GM21723 (cell line): ENCODE data around the gene BAK1.

Source experiments
- ATAC-seq: cut with Tn5 transposase; IDR thresholded peaks from one replicate; pipeline ENCODE4 v1.9.1; 2021; ENCODE audit warnings: mild to moderate bottlenecking, moderate library complexity; ENCODE audit not compliant: unreplicated experiment

Gene BAK1

GRCh38 chr6:33579828-33580714 is at the start of gene BAK1:
Gene BAK1, minus strand, starts transcription at chr6:33580276. Its CDS starts 2,672 bp downstream, at chr6:33577604.
- peak; percentile 84 for ATAC-seq

DNA sequence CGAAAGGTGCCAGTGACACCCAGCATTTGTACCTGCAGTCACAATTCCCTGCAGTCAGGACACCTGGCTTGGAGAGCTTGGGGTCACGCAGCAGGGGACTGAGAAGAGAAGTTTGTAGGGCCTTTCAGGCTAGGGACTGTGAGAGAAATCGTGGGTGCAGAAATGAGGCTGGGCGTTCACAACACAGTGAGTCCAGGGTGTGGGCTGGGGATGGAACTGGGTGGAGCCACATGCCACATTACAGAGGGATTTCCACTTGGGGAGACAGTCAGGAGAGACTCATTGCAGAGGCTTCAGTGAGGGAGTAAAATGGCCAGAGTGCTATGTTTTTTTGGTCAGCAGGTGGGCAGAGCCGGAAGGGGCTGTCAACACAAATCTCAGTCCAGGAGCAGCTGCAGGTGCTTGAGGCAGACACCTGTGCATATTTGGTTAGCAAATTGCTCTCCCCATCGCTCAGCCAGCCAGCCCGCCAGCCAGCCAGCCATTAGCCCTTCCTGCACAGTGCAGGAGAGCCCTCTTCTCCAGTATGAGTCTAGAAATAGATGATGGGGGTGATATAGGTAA is 48.4 kb upstream of the BAK1 start:
- ATAC-seq = no peak

GRCh38 chr6:33627876-33628275 is 47.8 kb upstream of the BAK1 start:
- ATAC-seq = no peak

GRCh38 chr6:33624856-33625255 is 44.8 kb upstream of the BAK1 start:
- ATAC-seq = no peak

GRCh38 chr6:33623895-33624381 is 43.9 kb upstream of the BAK1 start:
- no peak for ATAC-seq

DNA sequence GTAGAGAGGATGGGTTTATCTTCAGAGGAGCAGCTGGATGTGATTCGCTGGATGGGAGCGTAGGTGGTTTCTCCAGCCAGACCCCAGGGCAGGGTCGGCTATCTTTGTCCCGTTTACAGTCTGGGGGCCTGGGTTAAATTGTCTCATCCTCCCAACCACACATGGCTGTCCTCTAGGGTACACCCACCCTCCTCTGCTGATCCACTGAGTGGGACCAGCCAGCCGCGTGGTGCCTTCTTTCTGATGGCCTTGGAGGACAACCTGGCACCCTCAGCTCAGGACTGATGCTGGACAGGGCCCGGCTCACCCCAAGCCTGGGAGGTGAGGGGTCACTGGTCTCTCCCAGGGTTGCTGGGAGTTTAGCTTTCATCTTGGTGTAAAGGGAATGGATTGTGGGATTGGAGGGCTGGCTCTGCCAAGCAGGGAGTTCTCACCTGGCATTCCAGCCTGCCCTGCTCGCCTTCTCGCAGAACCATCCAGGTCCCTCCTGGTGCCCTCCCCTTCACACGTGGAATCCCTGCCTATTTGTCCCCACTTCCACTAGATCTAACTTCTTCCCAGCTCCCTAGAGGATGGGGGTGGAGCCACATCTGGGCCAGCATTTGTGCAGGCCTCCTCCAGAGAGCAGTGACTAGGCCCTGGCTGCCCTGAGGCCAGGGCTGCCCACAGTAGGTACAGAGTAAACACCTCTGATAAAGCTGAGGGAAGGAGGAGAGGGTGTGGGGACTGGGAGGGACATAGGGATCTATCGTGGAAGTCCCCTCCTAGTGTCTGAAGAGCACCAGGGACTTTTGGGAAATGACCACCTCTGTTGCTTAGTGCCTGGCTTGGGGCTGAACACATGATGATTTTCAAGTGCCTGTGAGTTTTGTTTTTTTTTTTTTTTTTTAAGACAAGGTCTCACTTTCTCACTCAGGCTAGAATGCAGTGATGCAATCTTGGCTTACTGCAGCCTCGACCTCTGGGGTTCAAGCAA is 42.7 kb upstream of the BAK1 start:
- no peak for ATAC-seq

DNA sequence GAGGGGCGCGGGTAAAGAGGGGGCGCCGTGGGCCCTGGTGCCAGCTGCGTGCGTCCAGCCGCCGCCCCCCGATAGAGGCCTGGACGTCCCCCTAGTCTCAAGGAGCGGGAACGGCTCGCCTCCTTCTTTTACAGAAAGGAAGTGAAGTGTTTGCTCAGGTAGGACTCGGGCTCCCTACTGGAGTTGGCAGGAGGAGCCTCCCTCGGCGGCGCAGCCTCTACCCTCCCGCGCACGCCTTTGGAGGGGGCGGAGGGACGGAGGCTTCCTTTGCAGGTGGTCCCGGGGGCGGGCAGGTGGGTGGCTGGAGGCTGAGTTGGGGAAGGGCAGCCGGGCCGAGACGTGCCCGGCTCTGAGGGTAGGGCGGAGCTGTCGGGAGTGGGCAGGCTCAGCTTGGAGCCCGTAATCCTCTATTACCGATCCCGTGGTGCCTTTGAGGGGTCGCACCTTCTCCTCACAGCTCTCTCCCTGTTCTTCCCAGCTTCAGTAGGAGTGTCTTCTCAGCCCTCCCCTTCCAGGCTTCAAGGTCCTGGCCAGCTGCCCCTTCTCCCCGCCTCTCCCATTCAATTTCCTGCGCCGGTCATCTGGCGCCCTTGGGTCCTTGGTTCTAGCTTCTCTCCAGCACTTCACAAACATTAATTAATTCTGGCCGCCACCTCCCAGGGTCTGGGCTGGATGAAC is 41.8 kb upstream of the BAK1 start:
- peak; percentile 20 for ATAC-seq

DNA sequence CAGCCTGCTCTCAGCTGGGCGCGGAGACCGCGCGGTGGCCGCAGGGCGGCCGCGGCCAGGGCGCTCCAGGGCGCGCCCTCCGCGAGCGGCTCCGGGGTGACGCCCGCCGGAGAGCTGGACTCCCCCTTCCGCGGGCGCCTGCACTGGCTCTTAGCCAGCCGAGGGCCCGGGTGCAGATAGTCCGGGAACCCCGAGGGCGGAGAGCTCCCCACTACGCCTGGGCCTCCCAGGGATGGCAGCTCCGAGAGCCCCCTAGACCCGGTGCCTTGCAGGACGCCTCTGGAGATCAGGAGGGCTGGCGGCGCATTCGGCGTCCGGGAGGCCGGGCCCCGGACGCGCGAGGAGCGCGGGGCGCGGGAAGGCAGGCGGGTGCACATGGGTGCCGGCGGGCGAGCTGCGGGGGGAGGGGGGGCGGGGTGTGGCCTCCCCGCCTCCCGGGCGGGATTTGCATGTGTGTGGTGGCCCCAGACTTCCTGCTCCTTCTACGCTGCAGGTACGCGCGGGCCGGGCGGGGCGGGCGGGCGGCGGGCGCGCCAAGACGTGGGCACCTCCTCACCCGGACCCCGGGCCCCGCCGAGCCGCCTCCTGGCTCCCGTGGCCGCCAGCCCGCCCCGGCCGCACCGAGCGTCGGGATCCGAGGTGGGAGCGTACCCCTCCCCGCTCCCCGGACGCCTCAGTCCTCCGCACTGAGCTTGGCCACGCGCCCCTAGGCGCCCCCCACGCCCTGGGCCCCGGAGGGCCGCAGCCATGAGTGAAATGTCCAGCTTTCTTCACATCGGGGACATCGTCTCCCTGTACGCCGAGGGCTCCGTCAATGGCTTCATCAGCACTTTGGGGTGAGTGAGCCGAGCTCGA is 41.0 kb upstream of the BAK1 start, which contains the start of gene ITPR3:
Gene ITPR3 (plus strand): TSS at position 467 of the 855 bp plus-strand sequence. CDS start 281 bp downstream, at position 748.
- peak; percentile 72 for ATAC-seq

DNA sequence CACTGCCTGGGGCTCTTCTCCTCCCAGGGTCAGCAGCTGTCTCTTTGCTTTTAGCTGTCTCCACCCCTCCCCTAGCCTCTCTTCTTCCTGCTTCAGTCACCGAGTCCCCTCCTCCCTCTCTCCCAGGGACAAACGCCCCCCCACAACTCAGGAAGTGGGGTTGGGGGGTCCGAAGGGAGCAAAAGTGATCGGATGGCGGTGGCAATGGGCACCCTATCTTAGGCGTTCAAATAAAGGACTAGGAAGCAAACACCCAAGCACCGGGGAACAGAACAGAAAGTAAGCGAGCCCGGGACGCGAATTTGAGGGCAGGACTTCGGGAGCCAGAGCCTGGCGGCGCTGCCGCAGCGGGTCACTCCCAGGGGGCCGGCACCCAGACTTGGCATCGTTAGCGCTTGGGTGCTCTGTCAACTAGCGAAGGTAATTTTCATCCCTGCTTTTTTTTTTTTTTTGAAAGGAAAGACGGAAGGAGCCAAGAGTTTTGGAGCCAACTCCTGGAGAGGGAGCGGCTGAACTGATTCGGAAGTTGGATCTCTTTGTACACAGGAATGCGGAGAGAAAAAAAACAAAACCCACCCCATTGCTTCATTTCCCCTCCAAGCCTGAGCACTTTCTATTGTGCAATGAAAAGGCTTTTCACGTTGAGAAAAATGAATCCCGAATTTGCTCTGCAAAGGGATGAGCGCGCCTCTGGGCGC is 40.2 kb upstream of the BAK1 start:
- no peak for ATAC-seq

- ATAC-seq = no peak
Observed at GRCh38 chr6:33619166-33619840, 39.2 kb upstream of the BAK1 start.

GRCh38 chr6:33616913-33617312 is 36.8 kb upstream of the BAK1 start:
- no peak for ATAC-seq

- ATAC-seq = no peak
Observed at GRCh38 chr6:33616113-33616512, 36.0 kb upstream of the BAK1 start.

DNA sequence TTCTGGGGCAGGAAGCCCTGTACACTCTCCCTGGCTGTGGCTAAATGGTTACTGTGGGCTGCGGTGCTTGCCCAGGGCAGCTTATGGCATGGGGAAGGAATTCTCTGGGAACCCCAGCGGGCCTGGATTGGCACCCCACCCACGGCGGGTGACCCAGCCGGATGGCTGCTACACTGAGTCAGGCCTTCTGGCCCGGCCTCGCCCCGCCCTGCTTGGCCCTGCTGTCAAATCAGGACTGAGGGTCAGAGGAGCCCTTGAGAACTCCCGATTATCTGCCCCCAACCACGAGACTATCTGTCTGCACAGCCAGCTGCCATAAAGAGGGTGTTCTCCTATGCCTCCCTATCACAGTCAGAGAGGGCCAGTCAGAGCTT is 33.7 kb upstream of the BAK1 start:
- ATAC-seq = no peak

DNA sequence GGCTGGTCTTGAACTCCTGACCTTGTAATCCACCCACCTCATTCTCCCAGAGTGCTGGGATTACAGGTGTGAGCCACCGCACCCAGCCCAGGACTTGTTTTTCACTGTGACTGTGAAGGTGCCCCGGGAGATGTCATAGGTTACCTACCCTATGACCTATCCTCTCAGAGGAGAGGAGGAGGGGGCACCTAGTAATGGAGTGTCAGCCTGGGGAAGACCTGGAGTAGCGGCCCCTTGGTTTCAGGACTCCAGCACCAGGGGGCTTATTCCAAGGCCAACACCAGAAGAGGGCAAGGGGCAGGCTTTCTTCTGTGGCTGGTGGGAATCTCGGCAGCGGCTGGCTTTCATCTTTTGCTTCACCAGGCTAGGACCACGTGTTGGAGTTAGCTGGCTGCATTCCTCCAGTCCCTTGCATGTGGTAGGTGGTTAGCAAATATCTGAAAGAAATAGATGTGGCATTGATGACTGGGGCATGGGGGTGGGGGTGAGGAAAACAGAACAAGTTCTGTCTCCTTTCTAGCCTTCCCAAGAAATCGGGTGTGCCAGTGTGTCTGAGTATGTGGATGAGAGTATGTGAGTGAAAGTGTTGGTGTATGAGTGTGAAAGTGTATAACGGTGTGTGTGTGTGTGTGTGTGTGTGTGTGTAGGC is 33.2 kb upstream of the BAK1 start:
- ATAC-seq = no peak

DNA sequence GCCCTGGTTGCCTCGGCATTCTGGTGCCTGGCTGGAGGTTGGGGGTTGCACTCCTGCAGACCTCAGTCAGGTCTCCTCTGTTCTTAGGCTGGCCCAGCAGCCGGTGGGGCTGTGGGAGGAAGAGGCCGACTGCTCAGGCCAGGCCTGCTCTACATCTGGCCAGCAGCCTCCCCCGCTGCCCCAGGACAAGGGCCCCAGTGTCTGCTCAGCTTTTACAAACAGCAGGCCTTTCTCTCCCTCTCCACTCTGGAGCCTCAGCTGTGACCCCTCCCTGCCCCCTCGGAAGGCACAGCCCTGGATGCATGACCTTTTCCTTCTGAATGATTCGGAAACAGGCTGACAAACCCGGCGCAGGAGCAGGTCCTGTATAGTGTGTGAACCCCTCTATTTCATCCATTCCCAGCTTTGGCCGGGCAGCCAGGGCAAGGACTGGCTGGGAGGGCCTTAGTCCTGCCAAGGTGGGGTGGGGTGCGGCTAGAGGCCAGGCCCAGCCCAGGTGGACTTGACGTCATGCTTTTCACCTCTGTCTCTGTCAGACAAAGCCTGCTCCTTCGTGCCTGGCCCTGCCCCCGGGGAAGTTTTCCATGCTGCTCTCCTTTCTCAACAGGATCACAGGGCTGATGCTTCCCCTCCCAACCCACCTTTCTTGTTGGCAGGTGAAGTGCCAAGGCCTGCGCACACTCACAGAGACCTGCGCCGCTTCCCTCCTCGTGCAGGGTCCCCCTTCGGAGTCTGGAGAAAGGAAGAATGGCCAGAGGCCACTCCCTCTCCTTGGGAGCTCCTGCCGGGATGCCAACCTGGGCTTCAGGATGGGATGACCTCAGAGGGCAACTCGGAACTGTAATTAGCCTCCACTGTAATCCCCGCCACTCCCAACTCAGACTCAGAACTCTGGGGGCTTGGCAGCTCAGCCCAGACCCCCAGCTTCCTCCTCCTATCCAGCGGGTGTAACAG is 31.0 kb upstream of the BAK1 start:
- ATAC-seq = no peak

GRCh38 chr6:33610067-33610466 is 30.0 kb upstream of the BAK1 start:
- no peak for ATAC-seq

DNA sequence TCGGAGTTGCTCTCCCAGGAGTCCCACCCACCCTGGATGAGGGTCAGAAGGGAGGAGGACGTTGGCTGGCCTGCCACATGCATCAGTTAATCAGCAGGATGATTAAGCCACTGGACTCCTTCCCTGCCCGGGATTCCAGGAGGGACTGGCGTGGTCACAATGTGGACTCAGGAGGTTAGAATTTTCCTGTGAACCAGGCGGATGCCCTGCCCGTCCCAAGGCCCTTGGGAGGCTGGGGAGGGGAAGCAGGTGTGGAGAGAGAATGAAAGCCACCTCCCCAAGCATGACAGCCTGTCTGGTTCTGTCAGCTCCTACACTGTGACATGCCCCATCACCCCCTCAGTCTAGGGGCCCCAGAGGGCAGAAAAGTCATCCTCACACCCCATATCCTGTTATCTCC is 29.5 kb upstream of the BAK1 start:
- ATAC-seq = no peak
